ENCODE data around the gene TBC1D24. TPM values are rescaled to one million over a fixed set of nuclear protein-coding genes. Genes with fewer than 3 reads are reported as not detected.

TBC1D24 gene
- total and polyA plus RNA-seq, 4 donors: 9.0 to 35.7 (median 23.3) TPM

DNA sequence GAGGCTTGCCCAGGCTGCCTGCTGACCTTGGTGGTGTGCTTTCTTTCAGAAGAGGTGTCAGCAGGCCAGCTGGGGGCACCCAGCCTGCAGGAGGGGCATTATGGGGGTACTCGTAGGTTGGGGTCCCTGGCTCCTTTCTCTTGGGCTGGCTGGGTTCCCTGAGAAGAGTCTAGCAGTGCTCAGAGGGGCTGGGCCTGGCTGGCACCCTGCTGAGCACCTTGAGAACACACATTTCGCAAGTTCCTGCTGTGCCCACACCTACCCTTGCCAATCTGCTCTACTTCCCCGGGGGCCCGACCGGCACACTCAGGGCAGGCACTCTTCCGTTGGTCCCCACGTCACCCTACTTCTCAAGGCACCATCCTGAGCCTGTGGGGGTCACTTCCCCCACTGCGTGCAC is 51.2 kb downstream of the TBC1D24 start:
- Histone ChIP-seq H3K36me3 (ENCODE audit: control insufficient read depth in 4 of 4, insufficient read depth in 4 of 4, low read length in 4 of 4) (peaks cover 3 to 54% (median 14%) of the 10 kb centered on the region in 4 donors), H3K4me3 (no peak overlapping the region), H3K27ac (ENCODE audit: low read depth in 1 of 2, low read length in 1 of 2) (peak overlapping the region in 1 of 2 donors; percentile 62), H3K27me3 (ENCODE audit: control insufficient read depth in 3 of 3, insufficient read depth in 3 of 3, low read length in 2 of 3) (no peaks in the 10 kb centered on the region), H3K9ac (ENCODE audit: insufficient read depth in 1 of 2, low read length in 2 of 2) (no peak overlapping the region), H3K4me1 (ENCODE audit: control insufficient read depth in 5 of 5, insufficient read depth in 5 of 5, low read length in 5 of 5) (peaks cover 0 to 3% (median 2%) of the 10 kb centered on the region in 5 donors), H3K9me3 (ENCODE audit: control insufficient read depth in 4 of 4, insufficient read depth in 3 of 4, low read length in 3 of 4) (no peaks in the 10 kb centered on the region)
- ATAC-seq (ENCODE audit: insufficient read depth, low FRiP score) (no peak), DNase-seq (peak in 1 of 3 donors; percentile 1)
- TF ChIP-seq, protein P1, sequence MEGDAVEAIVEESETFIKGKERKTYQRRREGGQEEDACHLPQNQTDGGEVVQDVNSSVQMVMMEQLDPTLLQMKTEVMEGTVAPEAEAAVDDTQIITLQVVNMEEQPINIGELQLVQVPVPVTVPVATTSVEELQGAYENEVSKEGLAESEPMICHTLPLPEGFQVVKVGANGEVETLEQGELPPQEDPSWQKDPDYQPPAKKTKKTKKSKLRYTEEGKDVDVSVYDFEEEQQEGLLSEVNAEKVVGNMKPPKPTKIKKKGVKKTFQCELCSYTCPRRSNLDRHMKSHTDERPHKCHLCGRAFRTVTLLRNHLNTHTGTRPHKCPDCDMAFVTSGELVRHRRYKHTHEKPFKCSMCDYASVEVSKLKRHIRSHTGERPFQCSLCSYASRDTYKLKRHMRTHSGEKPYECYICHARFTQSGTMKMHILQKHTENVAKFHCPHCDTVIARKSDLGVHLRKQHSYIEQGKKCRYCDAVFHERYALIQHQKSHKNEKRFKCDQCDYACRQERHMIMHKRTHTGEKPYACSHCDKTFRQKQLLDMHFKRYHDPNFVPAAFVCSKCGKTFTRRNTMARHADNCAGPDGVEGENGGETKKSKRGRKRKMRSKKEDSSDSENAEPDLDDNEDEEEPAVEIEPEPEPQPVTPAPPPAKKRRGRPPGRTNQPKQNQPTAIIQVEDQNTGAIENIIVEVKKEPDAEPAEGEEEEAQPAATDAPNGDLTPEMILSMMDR (IDR thresholded peaks at IDR 0.05; ENCODE audit: control extremely low read depth, extremely low read depth): no peak
- 33 to 55% methylated on average over 8 of the region's 8 CpGs for WGBS, 2 donors

DNA sequence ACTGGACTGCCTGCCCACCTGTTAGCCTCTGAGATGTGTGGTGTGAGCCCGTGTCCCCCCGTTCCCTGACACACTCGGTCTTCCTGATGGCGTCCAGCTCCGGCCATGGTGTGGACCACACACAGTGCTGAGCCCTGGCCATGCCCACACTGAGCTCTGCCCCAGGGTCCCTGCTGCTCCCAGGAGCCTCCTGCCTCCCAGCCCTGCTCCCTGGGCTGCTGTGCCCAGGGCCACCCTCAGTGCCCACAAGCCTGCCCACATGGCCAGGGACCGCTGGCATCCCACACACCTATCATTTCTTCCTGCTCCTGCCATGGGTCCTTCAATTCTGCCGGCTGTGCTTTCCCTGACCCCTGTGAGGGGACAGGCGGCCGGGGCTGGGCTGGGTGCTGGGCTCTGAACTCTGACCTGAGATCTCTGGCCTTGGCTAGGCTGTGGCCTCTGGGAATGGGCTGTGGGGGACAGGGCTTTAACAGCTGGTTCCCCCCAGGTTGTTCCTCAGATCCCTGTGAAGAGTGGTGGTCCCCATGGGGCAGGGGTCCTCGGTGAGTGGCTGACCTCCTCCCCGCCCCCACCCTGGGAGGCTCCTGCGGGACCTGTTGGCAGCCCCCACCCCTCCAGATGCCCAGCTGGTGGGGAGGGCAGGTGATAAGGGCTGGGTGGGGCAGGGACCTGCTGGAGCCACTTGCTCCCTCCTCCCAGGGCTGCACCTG is 52.3 kb downstream of the TBC1D24 start:
- no peaks in the 10 kb centered on the region for H3K27me3 ChIP-seq (ENCODE audit: control insufficient read depth in 3 of 3, insufficient read depth in 3 of 3, low read length in 2 of 3)
- WGBS, 2 donors: 92 to 93% methylated on average over 12 of the region's 12 CpGs
- peaks cover 3 to 52% (median 14%) of the 10 kb centered on the region in 4 donors for H3K36me3 ChIP-seq (ENCODE audit: control insufficient read depth in 4 of 4, insufficient read depth in 4 of 4, low read length in 4 of 4)
- H3K4me1 ChIP-seq (ENCODE audit: control insufficient read depth in 5 of 5, insufficient read depth in 5 of 5, low read length in 5 of 5): peaks cover 0 to 8% (median 2%) of the 10 kb centered on the region in 5 donors
- H3K4me3 ChIP-seq: no peak overlapping the region
- H3K9ac ChIP-seq (ENCODE audit: insufficient read depth in 1 of 2, low read length in 2 of 2): no peak overlapping the region
- TF ChIP-seq, protein P1 (IDR thresholded peaks at IDR 0.05; ENCODE audit: control extremely low read depth, extremely low read depth): no peak
- ATAC-seq (ENCODE audit: insufficient read depth, low FRiP score) (no peak), DNase-seq (peak in 1 of 3 donors; percentile 8)
- no peaks in the 10 kb centered on the region for H3K9me3 ChIP-seq (ENCODE audit: control insufficient read depth in 4 of 4, insufficient read depth in 3 of 4, low read length in 3 of 4)
- H3K27ac ChIP-seq (ENCODE audit: low read depth in 1 of 2, low read length in 1 of 2): no peak overlapping the region

DNA sequence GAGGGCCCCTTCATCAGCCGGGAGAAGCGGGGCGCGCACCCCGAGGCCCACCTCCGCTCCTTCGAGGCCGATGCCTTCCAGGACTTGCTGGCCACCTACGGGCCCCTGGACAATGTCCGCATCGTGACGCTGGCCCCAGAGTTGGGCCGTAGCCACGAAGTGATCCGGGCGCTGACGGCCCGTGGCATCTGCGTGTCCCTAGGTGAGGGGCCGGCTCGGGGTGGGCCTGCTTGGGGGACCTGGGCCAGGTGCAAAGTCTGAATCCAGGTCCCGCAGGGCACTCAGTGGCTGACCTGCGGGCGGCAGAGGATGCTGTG is 52.8 kb downstream of the TBC1D24 start:
- peak in 1 of 3 donors; percentile 10 for DNase-seq
- WGBS, 2 donors: 95 to 98% methylated on average over 24 of the region's 24 CpGs
- H3K9ac ChIP-seq (ENCODE audit: insufficient read depth in 1 of 2, low read length in 2 of 2): no peak overlapping the region
- TF ChIP-seq, protein P1 (IDR thresholded peaks at IDR 0.05; ENCODE audit: control extremely low read depth, extremely low read depth): no peak
- no peak overlapping the region for H3K4me3 ChIP-seq
- no peaks in the 10 kb centered on the region for H3K9me3 ChIP-seq (ENCODE audit: control insufficient read depth in 4 of 4, insufficient read depth in 3 of 4, low read length in 3 of 4)
- H3K4me1 ChIP-seq (ENCODE audit: control insufficient read depth in 5 of 5, insufficient read depth in 5 of 5, low read length in 5 of 5): peaks cover 0 to 10% (median 2%) of the 10 kb centered on the region in 5 donors
- ATAC-seq (ENCODE audit: insufficient read depth, low FRiP score): no peak
- H3K36me3 ChIP-seq (ENCODE audit: control insufficient read depth in 4 of 4, insufficient read depth in 4 of 4, low read length in 4 of 4): peaks cover 3 to 52% (median 14%) of the 10 kb centered on the region in 4 donors
- no peaks in the 10 kb centered on the region for H3K27me3 ChIP-seq (ENCODE audit: control insufficient read depth in 3 of 3, insufficient read depth in 3 of 3, low read length in 2 of 3)
- H3K27ac ChIP-seq (ENCODE audit: low read depth in 1 of 2, low read length in 1 of 2): no peak overlapping the region

Data from lung (tissue), 12 donors.